Adrenal gland (tissue), 5 donors: ENCODE measurements around the gene SYNPO2.

Experiments used
- CTCF ChIP-seq, 6 experiments: fragments of 450-650 bp in 4 of 6; fragments of 200-600 bp in 2 of 6; sonication (generic) in 1 of 6; IDR thresholded peaks; 1 replicate in 5 of 6; 2 replicates in 1 of 6; pipeline versions ENCODE4 v1.5.1 to v1.8.0; 2016 to 2021; ENCODE audit warnings: antibody characterized with exemption in 6 of 6, mild to moderate bottlenecking in 2 of 6, moderate library complexity in 1 of 6
- POLR2A ChIP-seq, 2 donors: fragments of 450-650 bp; IDR thresholded peaks; one replicate each; pipeline ENCODE4 v1.6.1; 2017; ENCODE audit warnings: antibody characterized with exemption in 2 of 2, mild to moderate bottlenecking in 2 of 2, moderate library complexity in 1 of 2
- donor health status: DM: no; HTN: no; CAD: no.

GRCh38 chr4:118985170-118986000 lies 96.7 kb downstream of the SYNPO2 start:
- TF ChIP-seq CTCF (IDR thresholded peaks at IDR 0.05): no peak
- no peak for TF ChIP-seq POLR2A (IDR thresholded peaks at IDR 0.05)
